H9 (cell line): ENCODE measurements around the gene LMTK2. TPM values are rescaled to one million over a fixed set of nuclear protein-coding genes. Genes with fewer than 3 reads are reported as not detected.

Source experiments
- DNase-seq: peaks from one replicate; pipeline ENCODE4 v3.0.0-alpha.2; 2017
- H2AFZ ChIP-seq: one replicate; pipeline ENCODE4 v1.6.1; 2013; ENCODE audit warnings: mild to moderate bottlenecking, low read length, control low read depth, moderate library complexity
- H2AK5ac ChIP-seq: 2 replicates; pipeline ENCODE4 v1.6.1; 2013; ENCODE audit warnings: low read length, control low read depth, mixed read lengths; ENCODE audit not compliant: insufficient read length
- H2BK120ac ChIP-seq: one replicate; pipeline ENCODE4 v1.6.1; 2013; ENCODE audit warnings: low read depth, mild to moderate bottlenecking, low read length, control low read depth, inconsistent platforms; ENCODE audit not compliant: poor library complexity, severe bottlenecking
- H2BK12ac ChIP-seq: 2 replicates; pipeline ENCODE4 v1.6.1; 2013; ENCODE audit warnings: low read length, control low read depth, mixed read lengths, low read depth; ENCODE audit not compliant: insufficient read length
- H2BK15ac ChIP-seq: 2 replicates; pipeline ENCODE4 v1.6.1; 2013; ENCODE audit warnings: low read depth, low read length, control low read depth
- H2BK20ac ChIP-seq: one replicate; pipeline ENCODE4 v1.6.1; 2013; ENCODE audit warnings: low read depth, mild to moderate bottlenecking, low read length, control low read depth, inconsistent platforms; ENCODE audit not compliant: poor library complexity, severe bottlenecking
- H2BK5ac ChIP-seq: 2 replicates; pipeline ENCODE4 v1.6.1; 2013; ENCODE audit warnings: low read length, control low read depth, mixed read lengths; ENCODE audit not compliant: insufficient read length
- H3K14ac ChIP-seq: 2 replicates; pipeline ENCODE4 v1.6.1; 2013; ENCODE audit warnings: low read length, control low read depth; ENCODE audit not compliant: insufficient read depth
- H3K18ac ChIP-seq: 2 replicates; pipeline ENCODE4 v1.6.1; 2013; ENCODE audit warnings: low read depth, mild to moderate bottlenecking, mixed read lengths, low read length, control low read depth; ENCODE audit not compliant: insufficient read length
- H3K23ac ChIP-seq: 2 replicates; pipeline ENCODE4 v1.6.1; 2013; ENCODE audit warnings: low read length, control low read depth, mixed read lengths, low read depth; ENCODE audit not compliant: insufficient read length
- H3K23me2 ChIP-seq: 2 replicates; pipeline ENCODE4 v1.6.1; 2013; ENCODE audit warnings: low read depth, mild to moderate bottlenecking, mixed read lengths, low read length, control low read depth; ENCODE audit not compliant: insufficient read length, poor library complexity, severe bottlenecking
- H3K27ac ChIP-seq: 2 replicates; pipeline ENCODE4 v1.5.1; 2013; ENCODE audit warnings: low read length, control low read depth, mixed read lengths, low read depth; ENCODE audit not compliant: insufficient read length
- H3K27me3 ChIP-seq: 2 replicates; pipeline ENCODE4 v1.6.1; 2013; ENCODE audit warnings: low read length, control low read depth, inconsistent platforms; ENCODE audit not compliant: insufficient read depth
- H3K4ac ChIP-seq: 2 replicates; pipeline ENCODE4 v1.6.1; 2013; ENCODE audit warnings: low read depth, mild to moderate bottlenecking, control low read depth, inconsistent platforms, low read length, moderate library complexity
- H3K4me1 ChIP-seq: 2 replicates; pipeline ENCODE4 v1.6.1; 2013; ENCODE audit warnings: low read length, control low read depth, inconsistent platforms; ENCODE audit not compliant: insufficient read depth
- H3K4me2 ChIP-seq: 2 replicates; pipeline ENCODE4 v1.6.1; 2013; ENCODE audit warnings: low read length, control low read depth, mixed read lengths; ENCODE audit not compliant: insufficient read length, insufficient read depth
- H3K56ac ChIP-seq: 2 replicates; pipeline ENCODE4 v1.6.1; 2013; ENCODE audit warnings: low read depth, mild to moderate bottlenecking, mixed read lengths, low read length, control low read depth; ENCODE audit not compliant: insufficient read length
- H3K79me1 ChIP-seq: 2 replicates; pipeline ENCODE4 v1.6.1; 2013; ENCODE audit warnings: low read depth, mild to moderate bottlenecking, moderate library complexity, low read length, control low read depth, inconsistent platforms; ENCODE audit not compliant: insufficient read depth, poor library complexity, severe bottlenecking
- H3K79me2 ChIP-seq: 2 replicates; pipeline ENCODE4 v1.6.1; 2013; ENCODE audit warnings: low read length, control low read depth, inconsistent platforms; ENCODE audit not compliant: insufficient read depth
- H3K9ac ChIP-seq: 2 replicates; pipeline ENCODE4 v1.6.1; 2013; ENCODE audit warnings: low read length, control low read depth, mixed read lengths; ENCODE audit not compliant: insufficient read length; ENCODE audit errors: extremely low read depth
- H3K9me3 ChIP-seq: one replicate; pipeline ENCODE4 v1.6.1; 2013; ENCODE audit warnings: low read depth, low read length, inconsistent platforms; ENCODE audit not compliant: control insufficient read depth
- H3T11ph ChIP-seq: one replicate; pipeline ENCODE4 v1.6.1; 2013; ENCODE audit warnings: mild to moderate bottlenecking, low read length, control low read depth, inconsistent platforms
- H4K20me1 ChIP-seq: one replicate; pipeline ENCODE4 v1.6.1; 2013; ENCODE audit not compliant: control insufficient read depth, insufficient read length, insufficient read depth
- H4K5ac ChIP-seq: 2 replicates; pipeline ENCODE4 v1.6.1; 2013; ENCODE audit warnings: low read depth, mild to moderate bottlenecking, mixed read lengths, low read length, control low read depth; ENCODE audit not compliant: insufficient read length
- H4K8ac ChIP-seq: replicated peaks from 2 replicates; pipeline ENCODE4 v1.6.1; 2013; ENCODE audit warnings: low read length, control low read depth, mixed read lengths, low read depth; ENCODE audit not compliant: insufficient read length
- H4K91ac ChIP-seq: 2 replicates; pipeline ENCODE4 v1.6.1; 2013; ENCODE audit warnings: low read depth, mild to moderate bottlenecking, moderate library complexity, mixed read lengths, low read length, control low read depth; ENCODE audit not compliant: insufficient read length
- H3K27ac Mint-ChIP-seq, 3 experiments: 2 replicates in 2 of 3; 3 replicates in 1 of 3; pipeline ENCODE4 v1.8.0; 2020 to 2021; ENCODE audit warnings: mixed read lengths in 3 of 3, mild to moderate bottlenecking in 1 of 3, moderate library complexity in 1 of 3
- H3K27me3 Mint-ChIP-seq: 2 replicates; pipeline ENCODE4 v1.8.0; 2021; ENCODE audit warnings: low read depth, mild to moderate bottlenecking, moderate library complexity, mixed read lengths
- H3K36me3 Mint-ChIP-seq, 3 experiments: 2 replicates in 2 of 3; 3 replicates in 1 of 3; pipeline ENCODE4 v1.8.0; 2020 to 2021; ENCODE audit warnings: low read depth in 3 of 3, mixed read lengths in 3 of 3; ENCODE audit not compliant: insufficient read depth in 1 of 3
- H3K4me1 Mint-ChIP-seq, 2 experiments: 2 replicates each; pipeline ENCODE4 v1.8.0; 2020; ENCODE audit warnings: mixed read lengths in 2 of 2
- H3K4me3 Mint-ChIP-seq, 2 experiments: 2 replicates in 1 of 2; 3 replicates in 1 of 2; pipeline ENCODE4 v1.8.0; 2020 to 2021; ENCODE audit warnings: mild to moderate bottlenecking in 2 of 2, mixed read lengths in 2 of 2, moderate library complexity in 1 of 2
- H3K9me3 Mint-ChIP-seq, 2 experiments: 2 replicates in 1 of 2; 3 replicates in 1 of 2; pipeline ENCODE4 v1.8.0; 2020; ENCODE audit warnings: mild to moderate bottlenecking in 2 of 2, mixed read lengths in 2 of 2, moderate library complexity in 1 of 2
- CTCF ChIP-seq: fragments of 200-600 bp; sonication (generic); conservative IDR thresholded peaks from 3 replicates; pipeline ENCODE4 v1.8.0; 2021; ENCODE audit warnings: antibody characterized with exemption, mild to moderate bottlenecking
- WGBS: extraction: QIAGEN DNeasy Blood & Tissue Kit; methylation state at CpG from one replicate; pipeline ENCODE4 v1.1.7; 2013; ENCODE audit warnings: missing lambda C conversion rate, low lambda C conversion rate, mixed read lengths; ENCODE audit not compliant: insufficient read length; ENCODE audit errors: extremely low coverage; 5-methylcytosine and 5-hydroxymethylcytosine counted together
- total RNA-seq: library from RNA; stranded (reverse); gene quantifications from 2 replicates; pipeline ENCODE4 v1.2.1, GENCODE V29; 2021

Gene LMTK2
- total RNA-seq, 1 experiment from 2014 or later = 24.9 TPM

- WGBS = no CpG with 5 or more reads among the region's 4 CpGs
- H4K20me1 ChIP-seq = no peaks in the 10 kb centered on the region
These were observed 16.5 kb upstream of the LMTK2 start for GRCh38 chr7:98090116-98090515.

More at GRCh38 chr7:98090116-98090515, 16.5 kb upstream of the LMTK2 start:
- H3K27ac Mint-ChIP-seq = no peak overlapping the region
- H3K27me3 Mint-ChIP-seq = no peaks in the 10 kb centered on the region; the same call in 1 of the 2 replicates
- H2BK15ac ChIP-seq = no peak overlapping the region
- H3K27me3 ChIP-seq = no peaks in the 10 kb centered on the region
- no peak overlapping the region for H3K56ac ChIP-seq
- no peak overlapping the region for H3K9ac ChIP-seq
- no peak overlapping the region for H2AK5ac ChIP-seq
- H3K79me2 ChIP-seq = no peaks in the 10 kb centered on the region
- H3K9me3 ChIP-seq = no peaks in the 10 kb centered on the region
- H3K36me3 Mint-ChIP-seq = no peaks in the 10 kb centered on the region
- no peak overlapping the region for H2BK5ac ChIP-seq
- DNase-seq = no peak
- H4K5ac ChIP-seq = no peak overlapping the region
- H3T11ph ChIP-seq = no peak overlapping the region
- no peaks in the 10 kb centered on the region for H3K79me1 ChIP-seq
- no peak overlapping the region for H3K4ac ChIP-seq
- H3K23me2 ChIP-seq = no peaks in the 10 kb centered on the region
- peaks cover 0 to 4% of the 10 kb centered on the region in 2 experiments; a peak in 1 of 4 replicates for H3K4me1 Mint-ChIP-seq
- no peak overlapping the region for H2BK120ac ChIP-seq
- no peak overlapping the region for H4K91ac ChIP-seq
- no peak overlapping the region for H3K23ac ChIP-seq
- no peak overlapping the region for H2BK20ac ChIP-seq
- no peak overlapping the region for H3K4me3 Mint-ChIP-seq
- H3K4me1 ChIP-seq = no peaks in the 10 kb centered on the region
- H3K14ac ChIP-seq = no peak overlapping the region
- TF ChIP-seq CTCF = no peak
- H4K8ac ChIP-seq = no peak overlapping the region
- H2BK12ac ChIP-seq = no peak overlapping the region
- no peak overlapping the region for H2AFZ ChIP-seq
- H3K18ac ChIP-seq = no peak overlapping the region
- H3K9me3 Mint-ChIP-seq = peaks cover 0 to 3% of the 10 kb centered on the region in 2 experiments; a peak in 2 of 5 replicates
- no peak overlapping the region for H3K27ac ChIP-seq
- no peak overlapping the region for H3K4me2 ChIP-seq
